DOHH2 (cell line): Measurements from ENCODE around the gene FOXN3.

ENCODE experiments used
- CTCF ChIP-seq: fragments of 200-600 bp; sonication (generic); IDR thresholded peaks from one replicate; pipeline ENCODE4 v1.5.1; 2014; ENCODE audit warnings: antibody characterized with exemption, mild to moderate bottlenecking, low read depth, low read length; ENCODE audit not compliant: poor library complexity, severe bottlenecking
- EZH2phosphoT487 ChIP-seq: fragments of 200-600 bp; sonication (generic); IDR thresholded peaks from 2 replicates; pipeline ENCODE4 v1.6.1; 2017; ENCODE audit warnings: borderline replicate concordance, mild to moderate bottlenecking, antibody characterized with exemption, low read length, moderate library complexity, mixed read lengths

- TF ChIP-seq CTCF (no peak), EZH2phosphoT487 (no peak)
Observed at GRCh38 chr14:89215114-89215513, 201.9 kb downstream of the FOXN3 start.
